HG02623 (cell line): Measurements from ENCODE around the gene ACKR2.

ENCODE experiments used
- ATAC-seq: cut with Tn5 transposase; IDR thresholded peaks from one replicate; pipeline ENCODE4 v1.9.1; 2021; ENCODE audit warnings: moderate library complexity; ENCODE audit not compliant: unreplicated experiment

The ACKR2 gene

GRCh38 chr3:42829083-42829627, 19.9 kb downstream of the ACKR2 start:
- no peak for ATAC-seq

- no peak for ATAC-seq
Observed at GRCh38 chr3:42829628-42830436, 20.6 kb downstream of the ACKR2 start.

GRCh38 chr3:42830437-42831320, 21.4 kb downstream of the ACKR2 start:
- no peak for ATAC-seq

GRCh38 chr3:42831321-42831713, 22.1 kb downstream of the ACKR2 start:
- ATAC-seq = no peak

GRCh38 chr3:42836150-42837123, 27.2 kb downstream of the ACKR2 start:
- ATAC-seq = no peak

- ATAC-seq = no peak
Observed at GRCh38 chr3:42838571-42838970, 29.3 kb downstream of the ACKR2 start.

GRCh38 chr3:42839616-42840015, 30.4 kb downstream of the ACKR2 start:
- ATAC-seq = peak; percentile 99

- no peak for ATAC-seq
Observed at GRCh38 chr3:42841332-42841731, 32.1 kb downstream of the ACKR2 start.

GRCh38 chr3:42843713-42844411, 34.6 kb downstream of the ACKR2 start:
- ATAC-seq = no peak

- no peak for ATAC-seq
Observed at GRCh38 chr3:42844412-42844713, 35.1 kb downstream of the ACKR2 start.

GRCh38 chr3:42844815-42845214, 35.6 kb downstream of the ACKR2 start:
- no peak for ATAC-seq

- ATAC-seq = peak; percentile 55
Observed at GRCh38 chr3:42846685-42847522, 37.7 kb downstream of the ACKR2 start.

- no peak for ATAC-seq
Observed at GRCh38 chr3:42847731-42848130, 38.5 kb downstream of the ACKR2 start.

- ATAC-seq = no peak
Observed at GRCh38 chr3:42849017-42849416, 39.8 kb downstream of the ACKR2 start.

- ATAC-seq = no peak
Observed at GRCh38 chr3:42850263-42850662, 41.0 kb downstream of the ACKR2 start.

GRCh38 chr3:42851228-42851834, 42.1 kb downstream of the ACKR2 start:
- ATAC-seq = no peak

GRCh38 chr3:42852441-42852840, 43.2 kb downstream of the ACKR2 start:
- ATAC-seq = no peak

- no peak for ATAC-seq
Observed at GRCh38 chr3:42853056-42853455, 43.8 kb downstream of the ACKR2 start.
